PC-3 (cell line): ENCODE data around the gene MED14.

Source experiments
- CTCF ChIP-seq: fragments of 300-600 bp; sonication (generic); conservative IDR thresholded peaks from 2 replicates; pipeline ENCODE4 v1.5.1; 2017; ENCODE audit warnings: antibody characterized with exemption, low read depth, mild to moderate bottlenecking, low read length
- EZH2 ChIP-seq: fragments of 300-600 bp; sonication (generic); IDR thresholded peaks from one replicate; pipeline ENCODE4 v1.6.1; 2017; ENCODE audit warnings: antibody characterized with exemption, mild to moderate bottlenecking, low read length; ENCODE audit not compliant: unreplicated experiment
- EZH2phosphoT487 ChIP-seq: fragments of 300-600 bp; sonication (generic); IDR thresholded peaks from 2 replicates; pipeline ENCODE4 v1.6.1; 2018; ENCODE audit warnings: mild to moderate bottlenecking, antibody characterized with exemption, low read length, borderline replicate concordance

- TF ChIP-seq CTCF (no peak), EZH2 (no peak), EZH2phosphoT487 (no peak)
Measured at GRCh38 chrX:40784516-40785151, 49.3 kb upstream of the MED14 start.
